Activated CD4-positive, alpha-beta T cell treated with anti-CD3 and anti-CD28 coated beads, Interleukin-2, amount 10 ng/mL, durations not matched to agents 7 days and 5 days (primary cell): Measurements from ENCODE around the gene DISC1. TPM values are rescaled to one million over a fixed set of nuclear protein-coding genes. Genes with fewer than 3 reads are reported as not detected.

Source experiments
- CTCF ChIA-PET: fragments of 350-600 bp; sonication (Branson Sonifier 250); formaldehyde crosslinking; loops from one replicate; lab custom pipeline; 2021; ENCODE audit warnings: antibody characterized with exemption; lab: Charles Lee
- POLR2A ChIA-PET: fragments of 350-600 bp; sonication (Branson Sonifier 250); formaldehyde crosslinking; loops from one replicate; lab custom pipeline; 2021; ENCODE audit warnings: antibody characterized with exemption; lab: Charles Lee
- DNase-seq: peaks from one replicate; pipeline ENCODE4 v3.0.0-alpha.2; 2020
- H3K27ac Mint-ChIP-seq: one replicate; pipeline ENCODE4 v1.8.0; 2021; ENCODE audit warnings: mild to moderate bottlenecking, moderate library complexity, mixed read lengths
- H3K27me3 Mint-ChIP-seq: one replicate; pipeline ENCODE4 v1.8.0; 2021; ENCODE audit warnings: mixed read lengths
- H3K36me3 Mint-ChIP-seq: one replicate; pipeline ENCODE4 v1.8.0; 2021; ENCODE audit warnings: low read depth, mixed read lengths
- H3K4me1 Mint-ChIP-seq: one replicate; pipeline ENCODE4 v1.8.0; 2021; ENCODE audit warnings: mixed read lengths
- H3K4me3 Mint-ChIP-seq: one replicate; pipeline ENCODE4 v1.8.0; 2021; ENCODE audit warnings: mild to moderate bottlenecking, moderate library complexity, mixed read lengths
- H3K9me3 Mint-ChIP-seq: one replicate; pipeline ENCODE4 v1.8.0; 2021; ENCODE audit warnings: mixed read lengths
- total RNA-seq, 2 experiments: library from RNA; stranded (reverse); gene quantifications; one replicate each; pipeline ENCODE4 v1.2.3, GENCODE V29; 2021

Gene DISC1
- total RNA-seq, 2 experiments from 2014 or later = 13.3 to 17.0 TPM

DNA sequence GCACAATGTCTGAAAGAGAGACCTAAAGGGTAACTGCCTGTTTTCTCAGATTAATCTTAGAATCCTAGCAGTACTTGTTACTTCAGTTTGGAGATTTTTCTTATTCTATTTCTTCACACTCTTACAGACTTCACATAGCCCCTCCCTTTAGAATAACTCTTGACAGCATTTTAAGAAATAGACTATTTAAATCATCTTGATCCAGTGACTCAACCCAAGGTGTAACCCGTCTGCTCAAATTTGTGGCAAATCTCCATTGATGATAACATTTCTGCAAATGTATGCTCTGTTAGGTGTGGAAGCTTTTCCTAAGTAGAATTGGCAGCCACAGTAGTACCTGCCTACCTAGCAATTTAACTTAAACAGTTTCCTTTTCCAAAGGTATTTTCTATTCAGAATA, 391.2 kb downstream of the DISC1 start:
- Mint-ChIP-seq H3K9me3 (no peaks in the 10 kb centered on the region), H3K4me1 (no peaks in the 10 kb centered on the region), H3K4me3 (no peak overlapping the region), H3K27me3 (no peaks in the 10 kb centered on the region), H3K36me3 (no peaks in the 10 kb centered on the region), H3K27ac (no peak overlapping the region)
- ChIA-PET POLR2A (no interaction called here), CTCF (interaction anchor here (1.1 kb wide), 1 partner anchor 9 kb away, joined by 3 read pairs; no protein-coding TSS in a partner anchor)
- DNase-seq = no peak

DNA sequence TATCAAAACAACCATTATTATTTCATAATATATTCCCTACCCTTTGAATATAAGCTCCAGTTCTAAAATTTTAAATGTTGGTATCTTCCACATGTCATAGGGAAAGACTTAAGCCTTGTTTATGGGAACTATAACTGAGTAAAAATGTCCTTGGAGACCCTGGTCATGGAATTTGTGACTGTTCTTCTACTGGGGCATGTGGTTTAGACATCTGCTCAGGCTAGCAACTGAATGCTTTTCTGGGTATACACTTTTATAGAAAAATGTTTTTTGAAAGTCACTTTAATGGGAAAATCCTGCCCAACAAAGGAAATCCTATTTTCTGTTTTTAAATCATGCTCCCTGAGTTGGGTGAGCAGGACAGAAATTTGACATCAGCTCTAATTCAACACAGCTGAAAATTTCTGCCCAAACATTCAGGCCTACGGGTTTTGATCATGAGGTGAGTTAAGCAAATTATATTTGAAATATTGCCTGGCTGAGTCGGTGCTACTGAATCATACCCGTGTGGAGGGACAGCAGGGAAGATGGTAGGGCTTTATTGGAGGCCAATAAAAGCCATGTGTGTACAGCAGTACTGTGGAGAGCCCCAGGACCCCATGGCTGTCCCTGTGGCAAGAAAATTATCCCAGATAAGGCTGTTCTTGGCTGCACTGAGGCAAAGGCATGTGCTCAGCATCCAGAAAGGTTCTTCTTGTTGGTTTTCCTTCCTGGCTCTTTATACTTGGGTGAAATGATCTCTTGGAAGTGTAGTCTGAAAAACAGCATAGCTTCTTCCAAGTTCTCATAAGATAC, 391.8 kb downstream of the DISC1 start:
- no peaks in the 10 kb centered on the region for H3K27me3 Mint-ChIP-seq
- ChIA-PET POLR2A (no interaction called here), CTCF (interaction anchor here (1.1 kb wide), 1 partner anchor 10 kb away, joined by 3 read pairs; no protein-coding TSS in a partner anchor)
- no peak for DNase-seq
- no peaks in the 10 kb centered on the region for H3K4me1 Mint-ChIP-seq
- no peak overlapping the region for H3K27ac Mint-ChIP-seq
- no peaks in the 10 kb centered on the region for H3K36me3 Mint-ChIP-seq
- no peaks in the 10 kb centered on the region for H3K9me3 Mint-ChIP-seq
- H3K4me3 Mint-ChIP-seq = no peak overlapping the region

DNA sequence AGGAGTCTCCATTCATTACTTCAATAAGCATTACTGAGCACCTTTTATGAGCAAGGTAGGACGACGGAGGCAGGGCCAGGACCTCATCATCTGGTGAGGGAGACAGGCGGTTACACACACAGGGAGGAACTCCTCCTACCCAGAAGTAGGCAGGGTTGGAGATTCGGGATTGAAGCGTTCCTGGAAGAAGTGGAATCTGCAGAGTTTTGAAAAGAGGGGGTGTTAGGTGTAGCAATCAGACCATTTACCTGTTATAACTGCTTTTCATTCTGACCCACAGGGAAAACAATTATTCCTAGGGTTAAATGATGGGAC, 392.4 kb downstream of the DISC1 start:
- ChIA-PET POLR2A (no interaction called here), CTCF (interaction anchor here (1.1 kb wide), 1 partner anchor 11 kb away, joined by 3 read pairs; no protein-coding TSS in a partner anchor)
- Mint-ChIP-seq H3K9me3 (no peaks in the 10 kb centered on the region), H3K27ac (no peak overlapping the region), H3K36me3 (no peaks in the 10 kb centered on the region), H3K27me3 (no peaks in the 10 kb centered on the region), H3K4me3 (no peak overlapping the region), H3K4me1 (no peaks in the 10 kb centered on the region)
- no peak for DNase-seq

DNA sequence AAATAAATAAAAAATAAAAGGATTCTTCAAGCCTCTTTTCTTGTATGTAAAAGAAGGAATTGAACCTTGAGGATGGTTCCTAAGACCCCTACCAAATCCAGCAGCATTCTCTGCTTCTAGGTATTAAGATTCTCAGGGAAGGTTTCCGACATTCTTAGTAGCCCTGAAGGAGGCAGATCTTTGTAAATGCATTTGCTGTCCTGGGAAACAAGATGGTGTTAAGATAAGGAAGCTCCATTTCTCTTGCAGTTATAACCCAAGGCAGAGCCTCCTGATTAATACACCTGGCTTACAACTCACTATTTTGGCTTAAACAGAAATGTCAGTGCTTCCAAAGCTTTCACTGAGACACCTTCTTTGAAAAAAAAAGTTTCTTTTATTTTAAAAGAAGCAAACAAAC, 393.8 kb downstream of the DISC1 start:
- ChIA-PET POLR2A (no interaction called here), CTCF (no interaction called here)
- Mint-ChIP-seq H3K9me3 (no peaks in the 10 kb centered on the region), H3K27me3 (no peaks in the 10 kb centered on the region), H3K36me3 (no peaks in the 10 kb centered on the region), H3K27ac (no peak overlapping the region), H3K4me3 (no peak overlapping the region), H3K4me1 (no peaks in the 10 kb centered on the region)
- no peak for DNase-seq

DNA sequence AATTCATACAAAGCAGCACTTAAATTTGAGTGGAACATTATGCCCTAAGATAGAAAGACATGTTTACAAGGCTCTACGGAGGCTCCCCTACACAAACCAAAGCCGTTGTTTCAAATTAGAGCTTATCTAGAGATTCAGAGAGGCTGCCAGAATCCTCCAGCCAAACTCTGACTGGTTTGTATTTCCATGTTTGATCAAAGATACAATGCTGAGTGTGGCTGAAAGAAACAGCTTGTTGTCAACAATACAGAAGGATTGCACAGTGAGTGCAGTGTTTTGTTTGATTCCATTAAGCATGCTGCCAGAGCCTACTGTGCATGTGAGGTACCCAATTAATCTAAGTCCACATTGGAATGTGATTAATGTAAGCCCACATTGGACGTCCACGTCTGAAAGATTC, 402.7 kb downstream of the DISC1 start:
- no peak overlapping the region for H3K27ac Mint-ChIP-seq
- no peaks in the 10 kb centered on the region for H3K4me1 Mint-ChIP-seq
- H3K9me3 Mint-ChIP-seq = no peaks in the 10 kb centered on the region
- POLR2A ChIA-PET = no interaction called here
- CTCF ChIA-PET = no interaction called here
- H3K27me3 Mint-ChIP-seq = no peaks in the 10 kb centered on the region
- H3K4me3 Mint-ChIP-seq = no peak overlapping the region
- peaks cover 2% of the 10 kb centered on the region for H3K36me3 Mint-ChIP-seq
- no peak for DNase-seq

DNA sequence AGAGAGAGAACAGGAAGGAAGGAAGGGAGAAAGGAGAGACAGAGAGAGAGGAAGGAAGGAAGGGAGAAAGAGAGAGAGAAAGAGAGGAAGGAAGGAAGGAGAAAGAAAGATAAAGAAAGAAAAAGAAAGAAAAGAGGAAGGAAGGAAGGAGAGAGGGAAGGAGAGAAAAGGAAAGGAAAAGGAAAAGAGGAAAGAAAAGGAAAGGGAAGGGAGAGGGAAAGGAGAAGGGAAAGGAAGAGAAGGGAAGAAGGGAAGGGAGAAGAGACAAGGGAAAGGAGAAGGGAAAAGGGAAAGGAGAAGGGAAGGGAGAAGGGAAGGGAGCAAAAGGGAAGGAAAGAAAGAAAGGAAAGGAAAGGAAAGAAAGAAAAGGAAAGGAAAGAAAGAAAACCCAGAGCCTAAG, 404.6 kb downstream of the DISC1 start:
- CTCF ChIA-PET = no interaction called here
- Mint-ChIP-seq H3K36me3 (peaks cover 2% of the 10 kb centered on the region), H3K9me3 (no peaks in the 10 kb centered on the region), H3K27me3 (no peaks in the 10 kb centered on the region), H3K4me3 (no peak overlapping the region), H3K27ac (no peak overlapping the region), H3K4me1 (no peaks in the 10 kb centered on the region)
- POLR2A ChIA-PET = no interaction called here
- DNase-seq = no peak

DNA sequence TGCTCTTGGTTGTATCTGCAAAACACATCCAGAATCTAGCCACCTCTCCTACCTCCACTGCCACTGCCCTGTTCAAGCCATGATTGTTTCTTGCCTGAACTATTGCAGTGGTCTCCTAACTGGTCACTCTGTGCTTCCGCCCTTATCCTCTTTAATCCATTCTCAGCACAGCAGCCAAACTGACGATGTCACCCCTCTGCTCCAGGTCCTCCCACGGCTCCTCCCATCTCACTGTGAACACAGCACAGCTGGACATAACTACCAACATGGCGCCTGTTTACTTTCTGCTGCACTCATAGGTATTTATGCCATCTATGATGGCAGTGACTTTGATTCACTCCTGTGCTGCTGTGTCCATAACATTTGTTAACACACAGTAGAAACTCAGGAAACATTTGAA, 406.7 kb downstream of the DISC1 start:
- Mint-ChIP-seq H3K27me3 (no peaks in the 10 kb centered on the region), H3K4me3 (no peak overlapping the region), H3K9me3 (no peaks in the 10 kb centered on the region), H3K27ac (no peak overlapping the region), H3K4me1 (no peaks in the 10 kb centered on the region), H3K36me3 (no peaks in the 10 kb centered on the region)
- ChIA-PET CTCF (no interaction called here), POLR2A (no interaction called here)
- DNase-seq = no peak

DNA sequence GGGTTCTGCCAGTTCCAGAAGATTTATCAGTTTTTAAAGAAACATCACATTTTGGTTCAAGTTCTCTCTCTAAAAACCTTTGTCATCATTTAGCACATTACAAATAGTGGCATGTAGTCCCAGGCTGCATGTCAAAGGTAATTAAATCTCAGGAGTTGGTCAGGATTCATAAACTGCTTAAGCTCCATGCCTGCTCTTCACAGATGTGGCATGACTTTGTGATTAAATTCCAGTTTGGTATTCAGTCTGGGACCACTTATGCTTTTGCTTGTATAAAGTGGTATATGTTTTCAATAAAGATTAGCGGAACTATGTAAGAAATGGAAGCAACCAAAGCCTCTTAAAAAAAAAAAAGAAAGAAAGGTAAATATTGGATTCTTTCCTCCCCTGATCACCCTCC, 408.0 kb downstream of the DISC1 start:
- Mint-ChIP-seq H3K4me1 (no peaks in the 10 kb centered on the region), H3K4me3 (no peak overlapping the region), H3K36me3 (no peaks in the 10 kb centered on the region), H3K27ac (no peak overlapping the region), H3K9me3 (no peaks in the 10 kb centered on the region), H3K27me3 (no peaks in the 10 kb centered on the region)
- CTCF ChIA-PET = no interaction called here
- POLR2A ChIA-PET = no interaction called here
- DNase-seq = no peak

DNA sequence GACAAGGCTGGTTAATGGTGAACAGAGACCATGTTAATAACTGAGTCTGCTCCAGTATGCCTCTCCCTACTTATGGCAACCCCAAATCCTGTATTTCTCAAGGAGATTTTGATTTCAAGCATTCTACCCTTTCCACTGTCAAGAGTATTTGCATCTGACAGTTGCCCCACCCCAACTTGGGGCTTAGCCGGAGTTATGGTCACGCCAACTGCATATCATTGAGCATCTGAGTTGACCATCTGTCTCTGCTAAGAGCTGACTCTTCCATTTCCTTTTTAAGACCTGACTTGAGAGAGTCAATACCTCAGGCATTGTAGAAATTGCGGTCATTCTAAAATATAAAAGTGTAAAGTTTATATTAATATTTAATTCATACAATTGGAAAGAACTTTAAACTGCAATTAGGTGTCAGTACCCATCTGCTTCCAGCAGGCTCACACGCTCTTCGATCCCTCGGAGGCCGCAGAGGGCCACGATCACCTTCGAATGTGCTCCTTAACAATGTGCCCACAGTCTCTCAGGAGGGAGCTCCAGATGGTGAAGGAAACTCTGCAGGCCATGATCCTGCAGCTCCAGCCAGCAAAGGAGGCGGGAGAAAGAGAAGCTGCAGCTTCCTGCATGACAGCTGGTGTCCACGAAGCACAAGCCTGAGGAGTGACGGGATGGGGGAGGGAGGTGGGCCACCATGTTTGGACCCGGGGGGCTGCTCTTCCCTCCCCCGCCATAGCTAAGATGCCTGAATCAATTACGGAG, 409.8 kb downstream of the DISC1 start:
- Mint-ChIP-seq H3K4me3 (no peak overlapping the region), H3K27ac (no peak overlapping the region), H3K36me3 (no peaks in the 10 kb centered on the region), H3K27me3 (no peaks in the 10 kb centered on the region), H3K4me1 (no peaks in the 10 kb centered on the region), H3K9me3 (no peaks in the 10 kb centered on the region)
- ChIA-PET CTCF (interaction anchor here (1.2 kb wide), 1 partner anchor 9 kb away, joined by 3 read pairs; no protein-coding TSS in a partner anchor), POLR2A (no interaction called here)
- no peak for DNase-seq

DNA sequence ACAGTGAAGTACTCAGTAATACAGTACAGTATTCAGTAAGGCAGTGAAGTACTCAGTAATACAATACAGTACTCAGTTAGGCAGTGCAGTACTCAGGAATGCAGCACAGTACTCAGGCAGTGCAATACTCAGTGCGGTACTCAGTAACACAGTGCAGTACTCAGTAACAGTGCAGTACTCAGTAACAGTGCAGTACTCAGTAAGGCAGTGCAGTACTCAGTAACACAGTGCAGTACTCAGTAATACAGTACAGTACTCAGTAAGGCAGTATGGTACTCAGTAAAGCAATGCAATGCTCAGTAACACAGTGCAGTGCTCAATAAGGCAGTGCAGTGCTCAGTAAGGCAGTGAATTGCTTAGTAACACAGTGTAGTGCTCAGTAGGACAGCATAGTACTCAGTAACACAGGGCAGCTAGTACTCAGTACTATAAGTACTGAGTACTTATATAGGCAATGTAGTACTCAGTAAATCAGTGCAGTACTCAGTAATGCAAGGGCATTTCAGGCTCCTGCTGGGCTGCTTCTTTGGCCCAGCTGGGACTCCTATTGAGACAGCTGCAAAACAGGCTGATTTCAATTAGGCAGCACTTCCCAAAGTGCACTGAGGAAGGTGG, 411.3 kb downstream of the DISC1 start:
- no peak overlapping the region for H3K4me3 Mint-ChIP-seq
- H3K9me3 Mint-ChIP-seq = no peaks in the 10 kb centered on the region
- no peaks in the 10 kb centered on the region for H3K27me3 Mint-ChIP-seq
- H3K36me3 Mint-ChIP-seq = no peaks in the 10 kb centered on the region
- H3K4me1 Mint-ChIP-seq = no peaks in the 10 kb centered on the region
- H3K27ac Mint-ChIP-seq = no peak overlapping the region
- no peak for DNase-seq
- ChIA-PET POLR2A (no interaction called here), CTCF (interaction anchor here (1.2 kb wide), 1 partner anchor 10 kb away, joined by 3 read pairs; no protein-coding TSS in a partner anchor)

DNA sequence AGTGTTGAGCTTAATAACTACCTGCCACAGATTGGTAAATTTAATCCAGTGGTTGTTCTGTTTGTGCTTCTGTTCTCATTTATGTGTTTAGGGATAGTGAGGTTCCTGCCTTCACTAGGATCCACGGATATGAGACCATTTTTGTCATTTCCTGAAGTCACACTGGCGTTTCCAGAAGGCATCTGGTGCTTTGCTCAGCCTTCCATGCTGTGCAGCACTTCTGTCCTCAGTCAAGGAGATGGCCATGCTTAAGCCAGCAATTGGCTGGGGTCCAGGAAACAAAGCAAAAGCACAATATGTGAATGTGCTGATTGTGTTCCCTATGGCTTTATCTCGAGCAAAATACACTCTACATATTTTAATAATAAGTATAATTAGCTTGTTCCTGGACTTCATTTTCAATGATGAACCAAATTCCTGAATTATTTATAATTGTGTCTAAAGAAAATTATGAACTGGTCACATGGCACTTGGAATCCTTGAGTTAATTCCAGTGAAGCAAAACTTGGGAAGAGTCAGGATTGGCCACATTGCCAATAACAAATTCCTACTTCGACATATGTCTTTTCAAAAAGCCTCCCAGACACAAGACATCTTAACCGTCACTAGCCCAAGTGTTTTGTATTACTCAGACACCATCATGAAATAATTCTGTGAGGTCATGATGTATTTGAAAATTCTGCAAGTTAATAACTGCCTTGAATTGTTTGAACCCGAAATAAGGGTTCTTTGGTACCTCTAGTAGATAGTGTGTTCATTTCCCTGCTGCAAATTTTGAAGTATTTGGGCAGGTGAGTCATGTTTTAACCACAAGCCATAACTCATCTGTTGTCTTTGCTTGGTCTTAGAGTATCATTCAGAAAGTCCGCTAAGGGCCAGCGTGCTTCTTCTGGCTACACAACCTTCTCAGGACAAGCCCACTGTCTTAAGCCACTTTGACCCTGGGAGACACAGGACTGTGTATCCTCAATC, 412.4 kb downstream of the DISC1 start:
- Mint-ChIP-seq H3K4me3 (no peak overlapping the region), H3K9me3 (no peaks in the 10 kb centered on the region), H3K4me1 (no peaks in the 10 kb centered on the region), H3K27me3 (no peaks in the 10 kb centered on the region), H3K27ac (no peak overlapping the region), H3K36me3 (no peaks in the 10 kb centered on the region)
- DNase-seq = no peak
- ChIA-PET POLR2A (no interaction called here), CTCF (no interaction called here)

DNA sequence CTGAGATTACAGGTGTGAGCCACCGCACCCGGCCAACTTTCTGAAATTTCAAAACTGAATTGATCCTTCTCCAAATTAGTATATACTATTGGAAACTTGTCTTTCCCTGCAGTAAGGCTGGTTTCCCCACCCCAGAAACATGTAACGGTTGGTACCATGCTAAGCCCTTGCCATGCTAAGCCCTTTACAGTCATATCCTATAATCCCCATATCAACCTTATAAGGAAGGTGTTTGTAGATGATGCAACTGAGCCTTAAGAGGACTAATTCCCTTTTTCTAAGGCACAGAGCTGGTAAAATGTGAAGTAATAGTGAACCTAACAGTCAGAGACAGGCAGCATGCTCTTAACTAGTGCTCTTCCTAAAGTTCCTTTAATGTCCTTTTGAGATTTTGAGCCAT, 413.7 kb downstream of the DISC1 start:
- no peak for DNase-seq
- Mint-ChIP-seq H3K4me1 (no peaks in the 10 kb centered on the region), H3K9me3 (no peaks in the 10 kb centered on the region), H3K27me3 (no peaks in the 10 kb centered on the region), H3K36me3 (no peaks in the 10 kb centered on the region), H3K4me3 (no peak overlapping the region), H3K27ac (no peak overlapping the region)
- CTCF ChIA-PET = no interaction called here
- POLR2A ChIA-PET = no interaction called here
